Hippocampal formation (tissue), 2 donors: ENCODE measurements around the gene BRF1.
"Not testable (repeated sequence)": the region's sequence is repeated elsewhere in the genome, so short reads cannot be mapped to it uniquely, and the experiment has no call there.

Experiments
- DNase-seq, 2 donors: peaks; one replicate each; lab custom pipeline; 2025; lab: John Stamatoyannopoulos, UW

The BRF1 gene

GRCh38 chr14:105300542-105301102, at the start of gene BRF1:
Gene BRF1 (minus strand): TSS chr14:105301001. CDS start chr14:105300629, 372 bp downstream.
- peak; percentile 56 to 94 for DNase-seq

DNA sequence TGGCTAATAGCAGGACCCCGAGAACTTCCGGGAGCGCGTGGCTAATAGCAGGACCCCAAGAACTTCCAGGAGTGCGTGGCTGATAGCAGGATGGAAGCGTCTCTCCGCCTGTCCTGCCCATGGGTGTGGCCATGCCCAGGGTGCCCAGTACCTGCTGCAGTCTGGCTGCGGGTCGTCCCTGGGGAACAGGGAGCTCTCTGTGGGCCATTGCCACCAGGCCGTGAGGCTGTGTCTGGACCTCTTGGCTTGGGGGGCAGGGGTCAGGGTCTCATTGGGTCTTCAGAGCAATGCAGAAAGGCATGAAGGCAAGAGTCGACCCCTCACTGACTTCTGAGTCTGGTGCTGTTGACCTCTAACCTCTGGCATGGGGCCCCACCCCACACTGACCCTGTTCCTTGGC, 49.2 kb upstream of the BRF1 start:
- no peak for DNase-seq

- no peak for DNase-seq
Measured at GRCh38 chr14:105348945-105349699, 48.3 kb upstream of the BRF1 start.

- no peak for DNase-seq
Measured at GRCh38 chr14:105348169-105348944, 47.6 kb upstream of the BRF1 start.

DNA sequence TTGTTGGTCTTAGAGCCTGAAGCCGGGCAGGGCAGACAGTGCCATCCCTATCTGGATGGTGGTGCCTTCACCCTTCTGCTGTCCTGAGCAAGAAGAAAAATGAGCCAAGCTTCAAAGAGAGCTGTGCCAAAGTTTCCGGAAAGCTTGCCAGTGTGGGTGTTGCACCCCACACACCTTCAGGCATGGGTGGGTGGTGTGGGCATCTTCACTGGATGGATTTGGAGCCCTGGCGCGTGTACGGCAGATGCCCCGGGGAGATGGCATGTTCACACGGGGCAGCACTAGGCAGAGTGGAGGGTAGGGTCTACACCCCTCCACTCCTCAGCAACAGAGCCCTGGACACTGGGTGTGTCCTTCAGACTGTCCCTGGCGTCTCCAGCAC, 46.8 kb upstream of the BRF1 start:
- no peak for DNase-seq

DNA sequence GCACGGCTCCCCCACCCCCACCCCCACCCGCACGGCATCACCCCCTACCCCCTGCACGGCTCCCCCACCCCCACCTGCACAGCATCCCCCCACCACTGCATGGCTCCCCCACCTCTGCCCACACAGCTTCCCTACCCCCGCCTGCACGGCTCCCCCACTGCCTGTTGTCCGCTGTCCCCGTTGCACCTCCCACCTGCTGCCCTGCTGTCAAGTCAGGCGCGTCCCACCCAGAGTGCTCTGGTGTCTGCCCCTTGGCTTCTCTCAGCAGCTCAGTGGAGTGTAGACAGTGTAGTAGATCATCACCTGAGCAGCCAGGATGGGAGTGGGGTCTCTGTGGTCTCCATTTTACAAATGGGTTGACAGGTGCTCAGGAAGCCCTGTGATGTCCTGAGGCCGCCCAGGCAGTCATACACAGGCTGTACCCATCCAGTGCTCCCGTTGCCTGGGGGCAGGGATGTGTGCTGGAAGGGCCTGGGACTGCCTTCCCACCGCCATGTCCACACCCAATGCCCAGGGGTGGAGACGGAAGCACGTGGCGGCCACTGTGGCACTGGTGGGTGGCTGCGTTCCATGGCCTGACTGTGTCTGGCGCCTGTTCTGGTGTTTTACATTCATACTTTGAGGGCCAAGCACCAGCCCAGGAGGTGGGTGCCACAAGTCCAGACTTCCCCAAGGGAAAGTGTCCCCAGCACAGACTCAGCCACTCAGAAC, 46.2 kb upstream of the BRF1 start:
- no peak for DNase-seq

DNA sequence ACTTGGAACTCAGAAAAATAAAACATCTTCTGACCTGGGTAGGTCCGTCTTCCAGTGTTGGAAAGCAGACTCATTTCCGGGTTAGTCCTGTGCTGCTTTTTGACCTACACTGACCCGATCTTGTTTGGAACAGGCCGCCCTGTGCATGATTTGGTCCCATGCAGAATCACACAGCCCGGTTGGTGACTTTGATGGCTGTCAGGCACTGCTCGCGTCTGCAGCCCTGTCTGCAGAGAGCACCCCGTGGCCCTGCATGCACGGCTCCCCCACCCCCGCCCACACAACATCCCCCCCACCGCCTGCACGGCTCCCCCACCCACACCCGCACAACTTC, 45.4 kb upstream of the BRF1 start:
- no peak for DNase-seq

- no peak for DNase-seq
Measured at GRCh38 chr14:105343194-105343593, 42.4 kb upstream of the BRF1 start.

DNA sequence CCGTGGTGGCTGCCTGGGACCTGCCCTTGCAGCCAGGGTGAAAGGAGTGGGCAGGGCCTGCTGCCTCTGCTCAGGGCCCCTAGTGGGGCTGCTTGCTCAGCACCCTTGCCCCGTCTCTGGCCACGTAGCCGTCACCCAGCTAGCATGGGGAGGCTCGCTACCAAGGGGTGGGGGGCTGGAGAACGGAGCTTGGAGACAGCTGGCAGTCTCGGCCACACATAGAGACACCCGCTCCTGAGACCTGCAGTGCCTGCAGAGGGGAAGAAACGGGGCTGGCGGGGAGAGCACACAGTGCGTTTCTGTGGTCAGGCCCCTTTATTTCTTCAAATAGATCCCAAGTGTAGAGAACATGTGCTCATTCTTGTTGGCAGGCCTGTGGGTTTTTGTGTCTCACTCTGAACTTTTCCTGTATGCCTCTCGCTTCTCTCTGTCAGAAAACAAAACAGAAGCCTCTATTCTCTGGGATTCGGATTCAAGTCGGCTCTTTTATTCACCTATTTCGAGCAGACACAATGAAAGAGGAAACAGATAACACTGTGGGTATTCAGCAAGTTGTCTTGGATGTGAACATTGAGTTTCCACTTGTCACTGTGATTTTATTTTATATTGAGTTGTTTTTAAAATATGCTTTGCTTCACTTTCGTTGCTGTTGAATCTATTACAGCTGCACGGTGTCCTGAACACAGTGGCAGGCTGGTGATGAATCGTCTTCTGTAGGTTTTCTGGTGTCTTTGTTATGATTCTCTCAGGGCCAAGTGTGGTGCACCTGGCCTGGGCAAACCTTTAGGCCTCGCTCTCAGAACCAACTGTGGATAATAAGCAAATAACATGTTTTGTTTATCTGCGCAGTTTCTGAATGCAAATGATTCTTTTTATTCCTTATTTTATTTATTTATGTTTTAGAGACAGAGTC, 40.3 kb upstream of the BRF1 start:
- DNase-seq, result peak; percentile 27 to 75

DNA sequence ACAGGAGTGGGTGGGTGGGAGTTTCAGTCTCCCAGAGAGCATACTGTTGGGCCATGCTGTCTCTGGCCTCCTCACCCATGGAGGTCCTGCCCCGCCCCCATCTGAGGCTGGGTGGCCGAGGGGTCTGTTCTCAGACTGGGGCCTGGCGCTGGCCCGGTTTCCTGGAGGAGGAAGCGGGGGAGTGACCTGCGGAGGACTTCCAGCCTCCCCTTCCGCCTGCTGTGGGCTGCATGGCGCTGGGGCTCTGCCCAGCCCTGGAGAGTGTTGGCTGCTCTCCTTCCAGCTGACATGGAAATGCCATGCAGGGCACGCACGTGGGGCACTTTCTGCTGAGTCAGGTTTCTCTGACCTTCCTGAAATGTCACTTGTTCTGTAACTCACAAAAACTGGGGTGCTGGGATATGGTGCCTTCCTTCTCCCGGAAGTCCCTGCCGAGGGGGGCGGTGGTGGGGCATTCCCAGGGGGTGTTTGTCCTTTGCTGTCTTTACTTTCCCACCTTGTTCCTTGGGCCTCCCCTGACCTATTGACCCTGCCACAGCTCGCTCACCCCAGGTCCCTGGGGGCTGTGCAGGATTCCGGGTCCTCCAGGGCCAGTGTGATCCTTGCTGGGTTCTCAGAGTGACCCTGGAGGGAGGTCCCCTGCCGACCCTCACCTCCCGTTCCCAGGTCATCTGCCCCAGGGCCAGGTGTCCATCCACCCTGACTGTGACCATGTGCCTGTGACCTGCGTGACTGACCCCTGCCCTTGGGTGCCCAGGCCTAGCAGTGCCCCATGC, 37.4 kb upstream of the BRF1 start:
- peak; percentile 39 for DNase-seq

- no peak for DNase-seq
Measured at GRCh38 chr14:105337433-105337832, 36.6 kb upstream of the BRF1 start.

DNA sequence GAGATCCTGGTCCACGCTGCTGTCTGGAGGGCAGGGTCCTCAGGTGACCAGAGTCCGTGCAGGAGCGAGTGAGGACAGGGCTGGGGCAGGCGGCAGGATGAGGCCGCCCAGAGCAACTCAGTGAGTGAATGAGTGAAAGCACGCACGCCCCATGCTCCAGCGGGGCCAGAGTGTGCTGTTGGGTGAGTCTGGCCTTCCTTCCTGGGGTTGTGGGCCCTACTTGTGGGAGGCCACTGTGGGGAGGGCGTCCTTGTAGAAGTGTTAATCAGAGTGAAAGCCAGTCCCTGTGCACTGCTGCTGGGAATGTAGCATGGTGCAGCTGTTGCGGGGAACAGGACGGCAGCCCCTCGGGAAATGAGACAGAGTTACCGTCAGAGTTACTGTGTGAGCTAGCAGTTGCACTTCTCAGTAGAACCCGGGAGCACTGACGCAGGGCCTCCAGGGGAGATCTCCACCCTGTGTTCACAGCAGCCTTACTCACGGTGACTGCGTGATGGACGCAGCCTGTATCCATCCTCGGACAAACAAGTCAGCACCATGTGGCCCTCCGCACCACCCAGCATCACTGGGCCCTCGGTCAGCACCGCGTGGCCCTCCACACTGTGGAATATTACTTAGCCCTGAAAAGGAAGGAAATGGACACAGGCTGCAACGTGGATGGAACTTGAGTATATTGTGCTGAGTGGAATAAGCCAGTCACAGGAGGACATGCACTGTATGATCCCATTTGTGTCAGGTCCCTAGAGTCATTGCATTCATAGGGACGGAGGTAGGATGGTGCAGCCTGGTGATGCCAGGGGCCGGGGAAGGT, 35.9 kb upstream of the BRF1 start:
- DNase-seq, result no peak

DNA sequence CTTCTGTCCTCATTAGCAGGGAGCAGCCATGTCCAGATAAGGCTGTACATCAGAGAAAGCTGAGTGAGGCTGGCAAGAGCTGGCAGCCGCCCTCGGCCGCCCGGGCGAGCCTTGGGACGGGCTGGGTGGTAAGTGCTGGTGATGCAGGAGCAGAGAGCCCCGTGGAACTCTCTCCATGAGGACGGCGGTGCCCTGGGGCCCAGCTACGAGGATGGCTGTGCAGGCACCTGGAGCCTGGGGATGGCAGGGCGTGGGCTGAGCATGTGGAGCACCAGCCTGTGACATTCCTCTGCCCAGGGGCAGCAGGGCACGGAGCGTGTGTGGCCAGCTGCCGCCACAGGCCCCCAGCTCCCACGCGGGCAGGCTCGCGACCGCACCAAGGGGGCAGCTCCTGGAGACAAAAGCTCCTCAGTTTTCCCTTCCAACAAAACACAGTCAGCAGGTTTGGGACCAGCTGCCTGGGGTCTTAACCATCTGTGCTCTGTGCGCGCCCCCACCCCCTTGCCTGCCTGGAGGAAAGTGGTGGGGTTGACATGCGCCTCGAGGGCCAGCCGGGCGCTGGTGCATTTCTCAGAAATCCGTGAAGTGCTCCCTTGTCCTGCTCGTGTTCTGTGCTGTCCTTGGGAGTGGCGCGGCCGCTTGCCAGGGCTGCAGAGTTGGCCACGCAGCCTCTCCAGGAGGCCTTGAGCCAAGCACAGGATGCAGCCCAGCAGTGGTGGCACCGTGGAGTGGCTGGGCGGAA, 35.1 kb upstream of the BRF1 start:
- DNase-seq, result peak in 1 of 2 donors; percentile 53

- DNase-seq, result not testable (repeated sequence)
Measured at GRCh38 chr14:105335231-105335542, 34.4 kb upstream of the BRF1 start.

GRCh38 chr14:105334383-105335230, 33.8 kb upstream of the BRF1 start:
- no peak for DNase-seq

- no peak for DNase-seq
Measured at GRCh38 chr14:105333613-105334364, 33.0 kb upstream of the BRF1 start.

DNA sequence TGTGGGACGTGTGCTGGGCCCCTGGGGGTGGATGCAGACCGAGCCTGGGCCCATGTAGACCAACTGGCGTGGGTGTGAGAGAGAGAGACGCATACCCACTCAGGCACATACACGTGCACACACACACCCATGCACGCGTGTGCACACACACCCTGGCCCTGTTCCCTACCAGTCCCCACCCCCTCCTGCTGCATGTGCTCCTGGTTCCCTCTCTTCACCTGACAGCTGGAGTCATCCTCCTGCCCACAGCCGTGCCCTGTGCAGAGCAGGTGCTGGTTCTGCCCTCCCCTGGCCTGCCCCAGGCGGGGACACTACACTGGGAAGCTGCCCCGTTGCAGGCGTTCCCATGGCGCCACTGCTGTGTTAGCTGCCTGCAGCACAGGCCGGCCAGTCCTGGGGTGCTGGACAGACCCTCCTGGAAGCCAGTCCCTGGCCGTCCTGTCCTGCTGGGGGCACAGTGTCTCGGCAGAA, 32.3 kb upstream of the BRF1 start:
- DNase-seq, result no peak
